OCI-LY1 (cell line): ENCODE measurements around the gene C1orf122.
"Not testable (repeated sequence)": the region's sequence is repeated elsewhere in the genome, so short reads cannot be mapped to it uniquely, and the experiment has no call there.

ENCODE experiments used
- H2AFZ ChIP-seq: fragments of 200-600 bp; sonication (generic), shearing (Covaris generic); 2 replicates; pipeline ENCODE4 v1.6.0; 2014; ENCODE audit warnings: antibody characterized with exemption, mild to moderate bottlenecking, low read length
- H3F3A ChIP-seq: fragments of 200-600 bp; sonication (generic), shearing (Covaris generic); 2 replicates; pipeline ENCODE4 v1.6.0; 2014; ENCODE audit warnings: mild to moderate bottlenecking, antibody characterized with exemption, low read length, moderate library complexity; ENCODE audit not compliant: insufficient read depth
- H3K27ac ChIP-seq: fragments of 200-600 bp; sonication (generic); 2 replicates; pipeline ENCODE4 v1.5.1; 2014; ENCODE audit warnings: low read length, mixed run types, mild to moderate bottlenecking, low read depth; ENCODE audit not compliant: poor library complexity, severe bottlenecking
- H3K27me3 ChIP-seq: fragments of 200-600 bp; sonication (generic); 2 replicates; pipeline ENCODE4 v1.6.0; 2014; ENCODE audit warnings: antibody characterized with exemption, mild to moderate bottlenecking, low read length, moderate library complexity; ENCODE audit not compliant: insufficient read depth
- H3K36me3 ChIP-seq: fragments of 200-600 bp; sonication (generic); 2 replicates; pipeline ENCODE4 v1.6.1; 2014; ENCODE audit warnings: mild to moderate bottlenecking, antibody characterized with exemption, low read length, moderate library complexity, mixed read lengths; ENCODE audit not compliant: insufficient read depth
- H3K4me1 ChIP-seq: fragments of 200-600 bp; sonication (generic); 2 replicates; pipeline ENCODE4 v1.5.1; 2014; ENCODE audit warnings: mild to moderate bottlenecking, low read length, moderate library complexity; ENCODE audit not compliant: insufficient read depth, severe bottlenecking
- H3K4me2 ChIP-seq: fragments of 200-600 bp; sonication (generic), shearing (Covaris generic); 2 replicates; pipeline ENCODE4 v1.6.1; 2014; ENCODE audit warnings: low read length
- H3K4me3 ChIP-seq: fragments of 200-600 bp; sonication (generic); 2 replicates; pipeline ENCODE4 v1.5.1; 2014; ENCODE audit warnings: low read length, low read depth, mild to moderate bottlenecking, mixed read lengths; ENCODE audit not compliant: poor library complexity, severe bottlenecking
- H3K79me2 ChIP-seq: fragments of 200-600 bp; shearing (Covaris generic); 2 replicates; pipeline ENCODE4 v1.6.1; 2016; ENCODE audit warnings: mixed run types, low read length, mixed read lengths; ENCODE audit not compliant: insufficient read depth
- H3K9ac ChIP-seq: fragments of 200-600 bp; sonication (generic), shearing (Covaris generic); 2 replicates; pipeline ENCODE4 v1.6.1; 2014; ENCODE audit warnings: mild to moderate bottlenecking, low read length, mixed read lengths
- H3K9me2 ChIP-seq: fragments of 200-600 bp; sonication (generic), shearing (Covaris generic); 2 replicates; pipeline ENCODE4 v1.6.1; 2014; ENCODE audit warnings: low read depth, mild to moderate bottlenecking, low read length, mixed read lengths
- H3K9me3 ChIP-seq: fragments of 200-600 bp; shearing (Covaris generic); 2 replicates; pipeline ENCODE4 v1.6.1; 2014; ENCODE audit warnings: low read length, mixed read lengths
- H4K20me1 ChIP-seq: fragments of 200-600 bp; sonication (generic), shearing (Covaris generic); 2 replicates; pipeline ENCODE4 v1.6.0; 2016; ENCODE audit warnings: mild to moderate bottlenecking, low read length; ENCODE audit not compliant: insufficient read depth
- CTCF ChIP-seq: fragments of 200-600 bp; sonication (generic), shearing (Covaris generic); IDR thresholded peaks from 2 replicates; pipeline ENCODE4 v1.5.1; 2017; ENCODE audit warnings: mild to moderate bottlenecking, antibody characterized with exemption, low read length, moderate library complexity, mixed read lengths
- EZH2 ChIP-seq: fragments of 200-600 bp; sonication (generic), shearing (Covaris generic); IDR thresholded peaks from 2 replicates; pipeline ENCODE4 v1.8.0; 2017; ENCODE audit warnings: borderline replicate concordance, mixed run types, mild to moderate bottlenecking, antibody characterized with exemption, low read length, moderate library complexity, mixed read lengths

Gene C1orf122

GRCh38 chr1:37764888-37765441, 42.6 kb upstream of the C1orf122 start, which contains the start of gene EPHA10:
Gene EPHA10, minus strand, starts transcription at chr1:37765120. Its CDS starts 54 bp downstream, at chr1:37765066.
- Histone ChIP-seq H3K4me2 (no peak within 1 kb of the TSS; the same call in 1 of the 2 replicates), H3F3A (no peaks in the 10 kb centered on the region), H3K27me3 (no peaks in the 10 kb centered on the region), H4K20me1 (no peaks in the 10 kb centered on the region), H2AFZ (no peak within 1 kb of the TSS), H3K36me3 (no peaks in the 10 kb centered on the region), H3K4me3 (no peak within 1 kb of the TSS), H3K9me3 (no peaks in the 10 kb centered on the region), H3K4me1 (no peaks in the 10 kb centered on the region), H3K79me2 (no peaks in the 10 kb centered on the region), H3K27ac (no peak within 1 kb of the TSS), H3K9ac (no peak within 1 kb of the TSS), H3K9me2 (no peaks in the 10 kb centered on the region)
- TF ChIP-seq EZH2 (no peak), CTCF (no peak)

- Histone ChIP-seq H3K4me1 (no peaks in the 10 kb centered on the region), H3K4me3 (no peak overlapping the region), H3K9me2 (no peaks in the 10 kb centered on the region), H3K27ac (no peak overlapping the region), H3F3A (no peaks in the 10 kb centered on the region), H2AFZ (no peak overlapping the region), H3K27me3 (no peaks in the 10 kb centered on the region), H3K79me2 (no peaks in the 10 kb centered on the region), H4K20me1 (no peaks in the 10 kb centered on the region), H3K9ac (no peak overlapping the region), H3K9me3 (no peaks in the 10 kb centered on the region), H3K4me2 (no peak overlapping the region; the same call in 1 of the 2 replicates), H3K36me3 (no peaks in the 10 kb centered on the region)
- TF ChIP-seq EZH2 (no peak), CTCF (peak; percentile 30; the same call in 1 of the 2 replicates)
These were observed 41.5 kb upstream of the C1orf122 start for GRCh38 chr1:37765916-37766664.

- no peak overlapping the region for H3K9ac ChIP-seq
- no peaks in the 10 kb centered on the region for H4K20me1 ChIP-seq
- no peaks in the 10 kb centered on the region for H3K9me2 ChIP-seq
- H3K27me3 ChIP-seq: no peaks in the 10 kb centered on the region
- no peak overlapping the region for H3K4me2 ChIP-seq
- H3F3A ChIP-seq: no peaks in the 10 kb centered on the region
- TF ChIP-seq EZH2: no peak
- no peak for TF ChIP-seq CTCF
- no peak overlapping the region for H3K27ac ChIP-seq
- no peak overlapping the region for H3K4me3 ChIP-seq
- H3K36me3 ChIP-seq: no peaks in the 10 kb centered on the region
- H3K79me2 ChIP-seq: no peaks in the 10 kb centered on the region
- H3K9me3 ChIP-seq: no peaks in the 10 kb centered on the region
- no peaks in the 10 kb centered on the region for H3K4me1 ChIP-seq
- no peak overlapping the region for H2AFZ ChIP-seq
These were observed 40.1 kb upstream of the C1orf122 start for GRCh38 chr1:37767488-37767887.

- H3K27me3 ChIP-seq, H3K36me3 ChIP-seq, H3K9me3 ChIP-seq, H3K4me3 ChIP-seq, H2AFZ ChIP-seq, H3K4me2 ChIP-seq, H3F3A ChIP-seq, H3K9ac ChIP-seq, H3K9me2 ChIP-seq, H3K79me2 ChIP-seq, H4K20me1 ChIP-seq, H3K4me1 ChIP-seq, H3K27ac ChIP-seq: not testable (repeated sequence)
These were observed 36.1 kb upstream of the C1orf122 start for GRCh38 chr1:37771440-37771839.
